Suprapubic skin (tissue), 3 donors: ENCODE data around the gene RPS24.

ENCODE experiments used
- CTCF ChIP-seq, 2 donors: fragments of 200-600 bp in 1 of 2; fragments of 450-650 bp in 1 of 2; sonication (generic) in 1 of 2; IDR thresholded peaks; one replicate each; pipeline ENCODE4 v1.5.1; 2016 to 2019; ENCODE audit warnings: antibody characterized with exemption in 2 of 2, mild to moderate bottlenecking in 1 of 2, moderate library complexity in 1 of 2
- POLR2AphosphoS5 ChIP-seq, 3 donors: sonication (generic); formaldehyde crosslinking; IDR thresholded peaks; one replicate each; pipeline ENCODE4 v1.6.1; 2017; ENCODE audit warnings: antibody characterized with exemption in 3 of 3

GRCh38 chr10:78017856-78018255 lies 15.8 kb upstream of the RPS24 start:
- TF ChIP-seq CTCF (IDR thresholded peaks at IDR 0.05), result no peak
- TF ChIP-seq POLR2AphosphoS5 (IDR thresholded peaks at IDR 0.05), result no peak
